GM21723 (cell line): ENCODE measurements around the gene HTR3B.
"Not testable (repeated sequence)": the region's sequence is repeated elsewhere in the genome, so short reads cannot be mapped to it uniquely, and the experiment has no call there.

ENCODE experiments used
- ATAC-seq: cut with Tn5 transposase; IDR thresholded peaks from one replicate; pipeline ENCODE4 v1.9.1; 2021; ENCODE audit warnings: mild to moderate bottlenecking, moderate library complexity; ENCODE audit not compliant: unreplicated experiment

Gene HTR3B, protein sequence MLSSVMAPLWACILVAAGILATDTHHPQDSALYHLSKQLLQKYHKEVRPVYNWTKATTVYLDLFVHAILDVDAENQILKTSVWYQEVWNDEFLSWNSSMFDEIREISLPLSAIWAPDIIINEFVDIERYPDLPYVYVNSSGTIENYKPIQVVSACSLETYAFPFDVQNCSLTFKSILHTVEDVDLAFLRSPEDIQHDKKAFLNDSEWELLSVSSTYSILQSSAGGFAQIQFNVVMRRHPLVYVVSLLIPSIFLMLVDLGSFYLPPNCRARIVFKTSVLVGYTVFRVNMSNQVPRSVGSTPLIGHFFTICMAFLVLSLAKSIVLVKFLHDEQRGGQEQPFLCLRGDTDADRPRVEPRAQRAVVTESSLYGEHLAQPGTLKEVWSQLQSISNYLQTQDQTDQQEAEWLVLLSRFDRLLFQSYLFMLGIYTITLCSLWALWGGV

DNA sequence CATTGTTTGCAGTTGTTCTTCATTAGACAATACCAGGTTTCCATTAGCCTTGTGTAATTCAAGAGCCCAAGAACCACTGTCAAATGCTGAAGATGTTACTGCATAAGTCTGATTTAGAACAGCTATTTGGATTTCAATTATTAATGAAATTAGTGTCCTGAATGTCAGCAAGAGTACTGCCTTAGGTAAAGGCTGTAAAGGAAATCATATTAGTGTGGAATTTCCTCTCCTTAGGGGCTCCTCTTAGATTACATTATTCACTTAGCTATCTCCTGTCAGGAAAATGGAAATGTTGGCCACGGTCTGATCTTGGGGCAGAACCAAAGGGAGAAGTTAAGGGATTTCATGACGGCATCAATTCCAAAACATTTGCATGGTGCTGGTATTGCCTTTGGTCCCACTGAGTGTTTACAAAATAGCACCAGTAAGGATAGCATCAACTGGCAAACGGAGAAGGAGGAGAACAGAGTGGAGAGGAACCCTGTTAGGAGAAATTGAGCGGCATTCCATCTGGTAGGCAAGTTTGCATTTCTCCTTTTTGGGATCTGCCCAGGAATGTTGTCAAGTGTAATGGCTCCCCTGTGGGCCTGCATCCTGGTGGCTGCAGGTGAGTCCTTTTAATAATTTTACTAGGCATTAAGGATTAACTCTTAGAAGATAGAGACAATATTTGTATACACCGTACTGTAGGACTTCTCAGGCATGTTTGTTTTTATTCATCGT lies at the start of gene HTR3B:
Gene HTR3B (plus strand): TSS at position 418 of the 723 bp plus-strand sequence. CDS start 138 bp downstream, at position 556.
- no peak for ATAC-seq

DNA sequence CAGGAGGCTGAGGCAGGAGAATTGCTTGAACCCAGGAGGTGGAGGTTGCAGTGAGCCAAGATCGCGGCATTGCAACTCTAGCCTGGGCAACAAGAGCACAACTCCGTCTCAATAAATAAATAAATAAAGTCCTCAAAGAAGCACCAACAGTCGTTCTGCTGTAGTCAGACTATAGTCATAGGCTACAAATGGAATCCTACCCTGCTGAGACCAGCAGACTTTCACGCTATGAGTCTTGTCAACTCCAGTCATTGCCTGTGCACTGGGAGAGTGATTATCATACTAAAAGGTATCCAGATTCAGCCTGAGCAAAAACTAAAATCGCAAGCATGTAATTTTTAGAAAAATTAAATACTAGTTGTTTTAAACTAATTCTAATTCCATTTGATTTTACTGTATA lies 48.8 kb upstream of the HTR3B start:
- ATAC-seq, result no peak

DNA sequence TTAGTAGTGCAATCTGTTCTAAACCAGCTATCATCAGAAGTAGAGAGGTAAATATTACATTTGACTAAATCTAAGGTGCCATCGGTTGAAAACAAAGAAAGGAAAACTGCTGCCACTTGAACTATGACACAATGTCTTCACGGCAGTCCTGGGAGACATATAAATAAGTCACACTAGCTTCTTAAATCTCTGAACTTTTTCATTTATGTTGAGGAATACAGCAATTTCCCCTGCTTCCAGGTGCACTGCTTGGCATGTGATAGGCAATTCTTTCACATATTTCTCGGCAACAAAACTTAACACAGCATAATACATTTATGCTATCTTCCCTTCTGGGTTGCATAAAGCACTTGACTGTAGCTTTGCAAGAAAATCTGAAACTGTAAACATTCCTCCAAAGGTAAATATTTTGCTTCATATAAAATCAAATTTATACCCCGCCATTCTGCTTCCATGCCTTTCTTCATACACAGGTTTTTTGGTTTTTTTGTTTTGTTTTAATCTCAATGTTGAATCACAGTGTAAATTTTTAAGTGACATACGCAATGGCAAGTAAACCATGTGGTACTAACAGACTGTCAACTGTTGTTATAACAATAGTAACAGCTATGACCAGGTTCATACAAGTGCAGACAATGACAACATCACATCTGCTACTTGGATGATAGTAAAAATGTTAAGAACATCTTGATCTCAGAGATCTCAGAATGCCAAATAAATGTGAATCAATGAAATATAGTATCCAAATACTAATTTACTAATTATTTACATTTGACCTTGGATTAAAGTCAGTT lies 47.4 kb upstream of the HTR3B start:
- no peak for ATAC-seq

DNA sequence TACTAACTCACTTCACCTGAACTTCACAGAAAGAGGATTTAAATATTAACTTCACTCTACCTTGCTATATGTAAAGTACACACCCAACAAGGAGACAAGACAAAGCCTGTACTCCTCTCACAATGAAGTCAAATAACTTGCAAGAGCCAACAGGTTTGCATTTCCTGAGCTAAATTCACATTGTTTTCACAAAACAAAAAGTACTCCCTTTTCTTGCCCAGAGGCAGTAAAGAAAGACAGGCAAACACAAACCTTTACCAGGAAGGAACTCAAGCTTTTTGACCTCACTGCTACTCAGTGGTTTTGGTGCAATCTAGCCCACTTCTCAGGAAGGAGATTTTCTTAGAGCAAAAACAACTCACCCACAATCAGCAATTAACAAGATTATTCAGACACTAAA lies 44.9 kb upstream of the HTR3B start:
- no peak for ATAC-seq

DNA sequence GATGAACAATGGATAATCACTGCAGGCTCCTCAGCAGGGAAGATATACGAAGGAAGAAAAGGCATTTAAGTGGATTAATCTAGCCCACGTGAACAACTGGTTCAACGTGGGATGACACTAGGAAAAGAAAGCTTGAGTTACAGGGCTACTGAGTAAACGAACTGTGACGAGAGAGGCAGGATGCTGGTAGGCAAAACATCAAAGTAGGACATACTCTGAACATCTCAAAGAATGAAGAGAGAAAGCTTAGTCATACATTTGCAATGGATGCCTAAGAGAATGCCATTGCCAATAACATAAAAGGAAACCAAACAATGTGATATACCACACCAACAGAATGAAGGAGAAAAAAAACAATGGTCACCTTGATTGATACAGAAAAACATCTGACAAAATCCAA lies 42.2 kb upstream of the HTR3B start:
- ATAC-seq, result no peak

DNA sequence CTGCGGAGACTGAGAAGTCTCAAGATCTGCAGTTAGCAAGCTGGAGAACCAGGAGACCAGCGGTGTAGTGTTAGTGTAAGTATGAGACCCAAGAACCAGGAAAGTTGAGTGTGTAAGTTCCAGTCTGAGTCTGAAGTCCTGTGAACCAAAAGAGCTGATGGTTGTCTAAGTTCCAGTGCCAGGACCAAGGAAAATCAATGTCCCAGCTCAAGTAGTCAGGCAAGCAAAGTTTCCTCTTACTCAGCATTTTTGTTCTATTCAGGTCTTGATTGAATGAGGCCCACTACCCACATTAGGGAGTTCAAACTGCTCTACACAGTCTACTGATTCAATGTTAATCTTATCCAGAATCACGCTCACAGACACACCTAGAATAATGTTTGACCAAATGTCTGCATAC lies 40.2 kb upstream of the HTR3B start:
- ATAC-seq, result no peak

DNA sequence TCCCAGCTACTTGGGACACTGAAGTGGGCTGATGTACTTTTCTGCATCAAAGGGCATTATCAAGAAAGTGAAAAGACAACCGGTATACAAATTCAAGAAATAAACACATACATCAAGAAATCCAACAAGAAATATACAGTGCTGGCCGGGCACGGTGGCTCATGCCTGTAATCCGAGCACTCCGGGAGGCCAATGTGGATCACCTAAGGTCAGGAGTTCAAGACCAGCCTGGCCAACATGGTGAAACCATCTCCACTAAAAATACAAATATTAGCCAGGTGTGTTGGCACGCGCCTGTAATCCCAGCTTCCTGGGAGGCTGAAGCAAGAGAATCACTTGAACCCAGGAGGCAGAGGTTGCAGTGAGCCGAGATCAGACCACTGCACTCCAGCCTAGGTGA lies 38.7 kb upstream of the HTR3B start:
- ATAC-seq, result no peak

DNA sequence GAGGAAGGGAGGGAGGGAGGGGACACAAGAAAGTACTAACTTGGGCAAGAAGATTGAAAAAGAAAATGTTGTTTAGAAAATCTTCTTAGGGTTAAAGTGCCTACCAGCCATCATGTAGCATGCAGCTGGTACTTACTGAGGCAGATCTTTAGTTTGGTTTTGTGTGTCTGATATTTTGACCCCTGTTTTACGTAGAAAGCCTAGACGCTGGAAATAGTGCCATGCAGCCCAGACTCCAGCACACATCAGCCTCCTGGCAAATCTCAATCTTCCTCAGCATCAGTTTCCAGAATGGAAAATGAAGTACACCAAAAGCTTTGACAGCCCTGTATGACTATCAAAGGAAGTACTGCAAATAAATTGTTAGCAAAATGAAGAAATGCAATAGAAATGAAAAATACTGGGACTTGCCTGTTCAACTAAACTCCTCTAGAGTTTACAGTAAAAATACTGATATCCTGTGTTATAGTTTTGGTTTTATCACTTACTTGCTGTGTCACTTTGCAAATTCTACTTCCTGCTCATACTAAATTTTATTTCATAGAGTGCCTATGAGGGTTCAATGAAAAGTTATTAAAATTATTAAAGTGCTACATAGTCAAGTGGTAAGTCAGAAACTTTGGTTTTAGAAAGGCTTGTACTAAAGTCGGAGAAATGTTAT lies 36.6 kb upstream of the HTR3B start:
- ATAC-seq, result no peak

DNA sequence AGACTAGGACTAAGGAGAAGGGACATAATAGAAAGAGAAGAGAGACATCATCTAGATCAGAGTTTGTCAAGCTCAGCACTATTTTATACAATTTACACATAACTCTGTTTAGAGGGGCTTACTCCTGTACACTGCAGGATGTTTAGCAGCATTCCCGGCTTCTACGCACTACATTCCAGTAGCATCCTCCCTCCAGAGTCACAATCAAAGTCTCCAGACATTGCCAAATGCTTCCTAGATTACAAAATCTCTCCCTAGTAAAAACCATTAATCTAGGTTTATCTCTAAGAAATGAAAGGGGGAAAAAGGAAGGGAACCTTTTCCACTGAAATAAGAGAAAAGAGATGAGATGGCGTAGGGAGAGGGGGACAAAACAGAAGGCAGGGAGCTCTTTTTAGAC lies 33.3 kb upstream of the HTR3B start:
- ATAC-seq, result no peak

DNA sequence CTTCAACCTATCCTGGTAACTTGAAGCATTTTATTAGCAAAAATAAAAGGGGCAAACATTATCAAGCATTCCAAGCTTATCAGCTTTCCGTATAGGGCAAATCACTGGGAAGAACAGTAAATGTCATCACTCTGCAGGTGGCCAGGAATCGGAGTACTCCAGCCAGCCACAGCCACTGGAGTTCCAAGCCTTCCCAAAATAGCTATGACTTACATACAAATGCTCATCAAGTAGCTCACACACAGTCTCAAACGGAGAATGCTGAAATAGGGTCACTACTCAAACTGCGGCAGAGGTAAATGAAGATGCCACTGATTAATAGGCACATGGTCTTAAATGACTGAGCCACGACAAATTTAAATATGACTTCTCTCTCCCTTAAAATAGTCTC lies 31.4 kb upstream of the HTR3B start:
- no peak for ATAC-seq

DNA sequence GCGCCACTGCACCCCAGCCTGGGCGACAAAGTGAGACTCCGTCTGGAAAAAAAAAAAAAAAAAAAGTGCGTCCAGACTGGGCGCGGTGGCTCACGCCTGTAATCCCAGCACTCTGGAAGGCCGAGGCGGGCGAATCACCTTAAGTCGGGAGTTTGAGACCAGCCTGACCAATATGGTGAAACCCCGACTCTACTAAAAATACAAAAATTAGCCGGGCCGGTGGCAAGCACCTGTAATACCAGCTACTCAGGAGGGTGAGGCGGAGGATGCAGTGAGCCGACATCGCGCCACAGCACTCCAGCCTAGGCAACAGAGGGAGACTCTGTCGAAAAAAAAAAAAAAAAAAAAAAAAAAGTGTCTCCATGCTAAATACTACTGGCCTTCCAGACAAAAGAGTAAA lies 30.5 kb upstream of the HTR3B start:
- ATAC-seq, result no peak

DNA sequence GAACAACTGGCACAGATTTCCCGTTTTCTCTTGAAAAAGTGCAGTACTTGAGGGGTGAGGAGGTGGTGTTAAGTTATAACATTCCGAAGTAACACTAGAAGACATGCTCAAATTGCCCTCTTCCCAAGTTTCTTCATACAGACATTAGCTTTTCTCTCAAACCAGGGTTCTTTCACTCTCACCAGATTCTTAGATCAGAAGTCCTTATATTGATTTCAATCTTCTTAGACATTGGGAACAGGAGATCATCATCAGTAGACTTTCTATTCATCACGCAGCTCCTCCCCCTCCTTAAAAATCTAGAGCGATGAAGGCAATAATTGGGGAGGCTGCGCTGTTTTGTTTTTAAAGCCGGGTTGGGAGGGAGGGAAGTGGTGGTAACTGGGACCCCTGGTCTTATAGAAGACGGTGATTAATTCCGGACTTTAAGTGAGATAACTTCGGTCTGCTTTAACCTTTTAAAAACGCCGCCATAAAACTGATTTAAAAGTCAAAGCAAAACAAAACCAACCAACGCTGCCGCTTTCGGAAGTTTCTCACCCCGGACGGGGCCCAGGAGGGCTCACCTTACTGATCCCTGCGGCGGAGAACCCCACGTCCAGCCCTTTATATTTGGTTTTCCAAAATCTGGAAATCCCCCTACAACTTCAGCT lies 29.9 kb upstream of the HTR3B start:
- ATAC-seq, result peak; percentile 45

DNA sequence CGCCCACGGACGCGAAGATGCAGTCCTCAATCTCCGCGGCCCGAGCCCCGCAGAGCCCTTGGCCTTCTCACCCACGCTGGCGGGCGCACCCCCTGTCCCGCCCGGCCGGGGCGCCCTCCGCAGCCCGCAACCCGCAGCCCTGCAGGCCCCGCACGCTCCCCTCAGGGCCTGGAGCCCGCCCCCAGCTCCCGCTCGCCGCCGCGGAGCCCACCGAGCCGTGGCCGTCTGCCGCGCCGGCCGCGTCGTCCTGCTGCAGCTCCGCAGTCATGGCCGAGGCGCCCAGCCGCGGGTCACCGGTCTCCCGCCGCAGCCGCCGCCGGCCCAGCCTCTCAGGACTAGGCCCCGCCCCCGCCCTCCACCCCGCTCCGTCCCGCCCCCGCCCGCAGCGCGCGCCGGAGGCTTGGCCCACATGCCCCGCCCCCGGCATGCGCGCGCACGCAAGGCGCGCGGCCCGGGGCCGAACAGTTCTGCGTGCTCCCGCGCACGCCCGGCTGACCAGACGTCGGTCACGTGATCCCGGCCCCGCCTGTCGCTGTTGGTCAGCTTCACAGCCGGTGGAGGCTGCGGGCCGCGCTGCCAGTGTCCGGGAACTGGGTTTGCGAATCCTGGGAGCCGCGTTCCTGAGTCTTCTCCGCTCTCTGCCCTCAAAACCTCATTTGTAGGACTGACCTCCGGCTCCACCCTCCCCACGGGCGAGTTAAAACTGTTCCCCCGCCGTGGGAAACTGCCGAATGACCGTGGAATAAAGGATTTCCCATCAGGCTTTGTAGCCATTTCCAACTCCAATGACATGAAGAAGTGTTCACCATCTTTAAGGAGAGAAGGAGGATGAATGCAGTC lies 29.1 kb upstream of the HTR3B start, which contains the start of gene USP28:
Gene USP28 (minus strand): TSS at position 339 of the 840 bp plus-strand sequence. CDS start 71 bp downstream, at position 268.
- ATAC-seq, result peak; percentile 86

DNA sequence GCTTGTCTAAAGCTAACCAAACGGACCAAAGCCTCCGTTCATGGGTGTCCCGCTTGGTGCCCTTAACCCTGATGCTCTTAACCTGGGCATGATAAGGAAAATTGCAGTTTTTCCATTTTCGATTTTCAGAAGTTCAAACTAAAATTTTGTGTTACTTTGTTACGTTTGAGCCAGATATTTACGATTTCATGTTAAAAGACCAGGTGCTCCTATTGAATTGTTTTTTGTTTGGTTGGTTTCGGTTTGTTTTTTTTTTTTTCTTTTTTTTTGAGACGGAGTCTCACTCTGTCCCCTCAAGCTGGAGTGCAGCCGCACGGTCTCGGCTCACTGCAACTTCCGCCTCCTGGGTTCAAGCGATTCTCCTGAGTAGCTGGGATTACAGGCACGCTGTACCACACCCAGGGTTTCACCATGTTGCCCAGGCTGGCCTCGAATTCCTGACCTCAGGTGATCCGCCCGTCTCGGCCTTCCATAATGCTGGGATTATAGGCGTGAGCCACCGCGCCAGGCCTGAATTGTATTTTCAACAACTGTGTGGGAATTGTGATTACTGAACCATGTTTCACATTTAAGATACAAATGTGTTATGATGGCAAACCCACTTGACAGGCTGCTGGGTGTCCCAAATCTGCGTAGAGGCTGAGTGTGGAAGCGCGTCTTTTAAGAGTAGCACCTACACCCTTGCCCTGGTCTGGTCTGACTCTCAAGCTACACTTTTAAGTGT lies 28.4 kb upstream of the HTR3B start:
- no peak for ATAC-seq

DNA sequence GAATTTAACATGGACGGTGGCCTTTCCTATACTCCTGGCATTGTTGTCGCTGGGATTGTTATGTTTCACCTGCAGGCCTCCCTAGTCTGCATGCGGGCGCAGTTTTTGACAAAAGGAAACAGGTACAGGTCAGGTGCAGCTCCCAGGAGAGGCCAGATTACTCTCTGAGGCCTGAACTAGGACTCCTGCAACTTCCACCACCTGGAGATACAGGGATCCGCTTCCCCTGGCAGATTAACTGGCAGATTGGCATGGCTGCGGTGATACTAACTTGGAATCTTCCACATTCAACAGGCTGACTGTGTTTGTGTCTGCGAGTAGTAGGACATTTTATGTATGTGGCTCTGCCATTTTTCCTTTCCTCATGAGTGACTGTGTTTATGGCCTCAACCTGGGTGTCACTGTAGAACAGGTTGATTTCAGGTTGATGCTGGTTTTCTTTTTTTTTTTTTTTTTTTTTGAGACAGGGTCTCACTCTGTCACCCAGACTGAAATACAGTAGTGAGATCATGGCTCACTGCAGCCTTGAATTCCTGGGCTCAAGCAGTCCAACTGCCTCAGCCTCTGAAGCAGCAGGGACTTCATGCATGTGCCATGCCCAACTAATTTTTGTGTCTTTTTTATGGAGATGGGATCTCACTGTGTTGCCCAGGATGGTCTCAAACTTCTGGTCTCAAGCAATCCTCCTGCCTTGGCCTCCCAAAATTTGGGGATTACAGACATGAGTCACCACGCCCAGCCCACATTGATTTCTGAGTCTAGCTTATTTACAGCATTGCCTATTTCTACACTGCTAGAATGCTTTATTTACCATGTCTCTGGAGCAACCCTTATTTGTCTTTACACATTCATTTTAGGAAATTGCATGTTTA lies 27.6 kb upstream of the HTR3B start:
- ATAC-seq, result no peak

DNA sequence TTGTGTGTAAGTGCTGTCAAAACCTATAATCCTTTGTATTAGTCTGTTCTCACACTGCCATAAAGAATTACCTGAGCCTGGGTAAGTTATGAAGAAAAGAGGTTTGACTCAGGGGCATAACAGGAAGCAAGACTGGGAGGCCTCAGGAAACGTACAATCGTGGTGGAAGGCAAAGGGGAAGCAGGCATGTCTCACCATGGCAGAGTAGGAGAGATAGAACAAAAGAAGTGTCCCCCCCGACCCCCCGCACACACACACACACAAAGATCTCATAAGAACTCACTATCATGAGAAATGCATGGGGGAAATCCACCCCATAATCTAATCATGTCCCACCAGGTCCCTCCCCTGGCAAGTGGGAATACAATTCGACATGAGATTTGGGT lies 26.9 kb upstream of the HTR3B start:
- no peak for ATAC-seq

DNA sequence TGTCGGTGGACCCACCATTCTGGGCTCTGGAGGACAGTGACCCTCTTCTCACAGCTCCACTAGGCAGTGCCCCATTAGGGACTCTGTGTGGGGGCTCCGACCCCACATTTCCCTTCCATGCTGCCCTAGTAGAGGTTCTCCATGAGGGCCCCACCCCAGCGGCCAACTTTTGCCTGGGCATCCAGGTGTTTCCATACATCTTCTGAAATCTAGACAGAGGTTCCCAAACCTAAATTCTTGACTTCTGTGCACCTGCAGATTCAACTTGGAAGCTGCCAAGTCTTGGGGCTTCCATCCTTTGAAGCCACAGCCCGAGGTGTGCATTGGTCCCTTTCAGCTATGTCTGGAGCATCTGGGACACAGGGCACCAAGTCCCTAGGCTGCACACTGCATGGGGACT lies 25.1 kb upstream of the HTR3B start:
- ATAC-seq, result not testable (repeated sequence)

DNA sequence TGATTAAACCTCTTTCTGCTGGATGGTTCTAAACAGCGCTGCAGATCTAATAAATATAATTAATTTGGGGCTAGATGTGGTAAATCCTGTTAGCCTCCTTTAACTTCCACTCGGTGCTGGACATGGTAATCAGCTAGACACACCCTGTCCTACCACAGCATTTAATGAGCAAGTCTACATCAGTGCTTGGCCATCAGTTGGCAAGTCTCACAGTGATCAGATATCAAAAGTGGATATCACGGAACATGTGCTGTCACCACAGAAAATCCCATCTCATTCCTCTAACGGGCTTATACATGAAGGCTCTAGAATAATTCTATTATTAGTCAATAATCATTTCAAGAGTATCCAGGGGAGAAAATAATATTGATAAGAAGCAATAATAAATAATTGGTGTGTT lies 23.6 kb upstream of the HTR3B start:
- no peak for ATAC-seq
